Body of pancreas (tissue), 4 donors: Measurements from ENCODE around the gene RASGRP1. TPM values are rescaled to one million over a fixed set of nuclear protein-coding genes. Genes with fewer than 3 reads are reported as not detected.

Experiments
- ATAC-seq: fragments of 150-250 bp; one replicate; pipeline ENCODE4 v1.9.1; 2016
- DNase-seq, 4 donors: peaks; one replicate each; pipeline ENCODE4 v3.0.0-alpha.2; 2019
- H3K27ac ChIP-seq, 4 donors: fragments of 200-600 bp; sonication (generic); 1 replicate in 3 of 4; 2 replicates in 1 of 4; pipeline versions ENCODE4 v1.5.1 to v1.6.1; 2016 to 2019; ENCODE audit warnings: mild to moderate bottlenecking in 1 of 4, mixed read lengths in 1 of 4, moderate library complexity in 1 of 4
- H3K27me3 ChIP-seq, 2 donors: fragments of 200-600 bp; sonication (generic); one replicate each; pipeline ENCODE4 v1.6.0; 2016; ENCODE audit warnings: mild to moderate bottlenecking in 1 of 2
- H3K36me3 ChIP-seq, 2 donors: fragments of 200-600 bp; sonication (generic); replicated peaks in 1 of 2; 2 replicates each; pipeline ENCODE4 v1.5.1; 2016; ENCODE audit warnings: low read depth in 2 of 2; ENCODE audit not compliant: insufficient read depth in 1 of 2
- H3K4me1 ChIP-seq: fragments of 200-600 bp; sonication (generic); one replicate; pipeline ENCODE4 v1.6.0; 2016
- H3K4me3 ChIP-seq, 2 donors: fragments of 200-600 bp; sonication (generic); 1 replicate in 1 of 2; 2 replicates in 1 of 2; pipeline ENCODE4 v1.5.1; 2016 to 2019
- H3K9me3 ChIP-seq, 3 donors: fragments of 200-600 bp; sonication (generic); 1 replicate in 2 of 3; 2 replicates in 1 of 3; pipeline ENCODE4 v1.5.1; 2016
- CTCF ChIP-seq, 7 experiments: fragments of 450-650 bp in 4 of 7; fragments of 200-600 bp in 3 of 7; sonication (generic) in 3 of 7; IDR thresholded peaks; one replicate each; pipeline ENCODE4 v1.5.1; 2016 to 2019; ENCODE audit warnings: antibody characterized with exemption in 7 of 7
- POLR2A ChIP-seq, 3 donors: fragments of 450-650 bp; IDR thresholded peaks; one replicate each; pipeline ENCODE4 v1.6.1; 2016; ENCODE audit warnings: antibody characterized with exemption in 3 of 3, mild to moderate bottlenecking in 2 of 3
- whole genome bisulfite sequencing, 2 donors: methylation state at CpG; one replicate each; pipeline ENCODE4 v1.1.5; 2017; 5-methylcytosine and 5-hydroxymethylcytosine counted together
- intact Hi-C: fragments of 100-400 bp; cut with DNase I; formaldehyde crosslinking; loops from one replicate; pipeline ENCODE4 v1.15.1; 2023
- total RNA-seq, 2 donors: library from RNA; depleted of rRNA; stranded (reverse); fragments of >200 nt; gene quantifications; one replicate each; pipeline ENCODE4 v1.1.0, GENCODE V29; 2016

The RASGRP1 gene
- total RNA-seq, 2 donors from 2014 or later, result 1.3 to 15.5 TPM

GRCh38 chr15:38525489-38525888 lies 39.1 kb downstream of the RASGRP1 start:
- TF ChIP-seq POLR2A (IDR thresholded peaks at IDR 0.05), result no peak
- TF ChIP-seq CTCF (IDR thresholded peaks at IDR 0.05), result no peak

GRCh38 chr15:38524156-38524555 lies 40.5 kb downstream of the RASGRP1 start:
- no peak overlapping the region for H3K27ac ChIP-seq
- no peak overlapping the region for H3K4me3 ChIP-seq
- ATAC-seq (no peak), DNase-seq (no peak)
- 85 to 86% methylated on average over 5 of the region's 5 CpGs for WGBS, 2 donors
- TF ChIP-seq POLR2A (IDR thresholded peaks at IDR 0.05), result no peak
- no peak for TF ChIP-seq CTCF (IDR thresholded peaks at IDR 0.05)
- H3K27me3 ChIP-seq, result no peaks in the 10 kb centered on the region
- intact Hi-C loops, result no loop called here
- no peaks in the 10 kb centered on the region for H3K4me1 ChIP-seq
- H3K9me3 ChIP-seq, result no peaks in the 10 kb centered on the region
- no peaks in the 10 kb centered on the region for H3K36me3 ChIP-seq

More at GRCh38 chr15:38525489-38525888, 39.1 kb downstream of the RASGRP1 start:
- no peak overlapping the region for H3K4me3 ChIP-seq
- no peaks in the 10 kb centered on the region for H3K9me3 ChIP-seq
- H3K27ac ChIP-seq, result no peak overlapping the region
- intact Hi-C loops, result no loop called here
- no peaks in the 10 kb centered on the region for H3K36me3 ChIP-seq
- no peaks in the 10 kb centered on the region for H3K4me1 ChIP-seq
- ATAC-seq (no peak), DNase-seq (no peak)
- WGBS, 2 donors, result 84 to 89% methylated on average over 6 of the region's 6 CpGs
- H3K27me3 ChIP-seq, result no peaks in the 10 kb centered on the region

- Histone ChIP-seq H3K9me3 (no peaks in the 10 kb centered on the region), H3K36me3 (no peaks in the 10 kb centered on the region), H3K27ac (no peak overlapping the region), H3K4me1 (no peaks in the 10 kb centered on the region), H3K4me3 (no peak overlapping the region), H3K27me3 (no peaks in the 10 kb centered on the region)
- intact Hi-C loops, result no loop called here
- no peak for DNase-seq
- ATAC-seq, result no peak
- TF ChIP-seq POLR2A (IDR thresholded peaks at IDR 0.05) (no peak), CTCF (IDR thresholded peaks at IDR 0.05) (no peak)
- WGBS, 2 donors, result 74 to 93% methylated on average over 4 of the region's 4 CpGs
Measured at GRCh38 chr15:38522922-38523321, 41.7 kb downstream of the RASGRP1 start.

- Histone ChIP-seq H3K27me3 (no peaks in the 10 kb centered on the region), H3K4me3 (no peak overlapping the region)
Measured at GRCh38 chr15:38521316-38521715, 43.3 kb downstream of the RASGRP1 start.

More at GRCh38 chr15:38521316-38521715, 43.3 kb downstream of the RASGRP1 start:
- Histone ChIP-seq H3K4me1 (no peaks in the 10 kb centered on the region), H3K36me3 (no peaks in the 10 kb centered on the region), H3K9me3 (no peaks in the 10 kb centered on the region), H3K27ac (no peak overlapping the region)
- DNase-seq (no peak), ATAC-seq (no peak)
- TF ChIP-seq POLR2A (IDR thresholded peaks at IDR 0.05), result no peak
- no peak for TF ChIP-seq CTCF (IDR thresholded peaks at IDR 0.05)
- 51 to 61% methylated on average over 5 of the region's 5 CpGs for WGBS, 2 donors
- intact Hi-C loops, result no loop called here
